ENCODE data around the gene COL5A1.

COL5A1 gene

GRCh38 chr9:134792627-134793026 is 151.0 kb downstream of the COL5A1 start:
- no peak overlapping the region for H2BK15ac ChIP-seq (ENCODE audit: low read depth, poor library complexity, severe bottlenecking)
- WGBS, result 87% methylated on average over 21 of the region's 21 CpGs

GRCh38 chr9:134793288-134794188 is 151.9 kb downstream of the COL5A1 start:
- Histone ChIP-seq H3K4ac (ENCODE audit: low read depth in 1 of 2, low read length in 2 of 2) (no peak overlapping the region), H2BK5ac (ENCODE audit: low read depth, low read length, poor library complexity, severe bottlenecking) (no peak overlapping the region), H3K4me3 (ENCODE audit: insufficient read depth in 1 of 2, low read depth in 1 of 2, low read length in 2 of 2) (no peak overlapping the region), H2BK15ac (ENCODE audit: low read depth, poor library complexity, severe bottlenecking) (no peak overlapping the region), H3K9me3 (ENCODE audit: control insufficient read depth, low read length) (no peaks in the 10 kb centered on the region), H3K27me3 (ENCODE audit: control insufficient read depth in 1 of 2, insufficient read depth in 1 of 2, low read length in 2 of 2) (no peaks in the 10 kb centered on the region), H3K14ac (ENCODE audit: low read length in 2 of 2) (no peak overlapping the region), H3K9ac (ENCODE audit: low read length) (no peak overlapping the region), H3K23ac (ENCODE audit: low read length in 2 of 2) (no peak overlapping the region), H4K8ac (ENCODE audit: low read length) (no peak overlapping the region), H2BK120ac (ENCODE audit: low read depth, low read length) (no peak overlapping the region), H3K79me1 (replicated peaks; ENCODE audit: low read length, poor library complexity, severe bottlenecking) (no peaks in the 10 kb centered on the region), H2AFZ (ENCODE audit: low read depth, low read length) (no peak overlapping the region), H3K4me2 (ENCODE audit: low read length, poor library complexity, severe bottlenecking) (no peak overlapping the region), H3K4me1 (ENCODE audit: control insufficient read depth, insufficient read depth, low read depth, low read length) (peaks cover 22% of the 10 kb centered on the region), H4K91ac (ENCODE audit: low read length) (no peak overlapping the region), H3K36me3 (ENCODE audit: control insufficient read depth in 1 of 2, insufficient read depth in 2 of 2, low read depth in 1 of 2, low read length in 2 of 2) (peaks cover 72 to 80% of the 10 kb centered on the region in 2 experiments), H2BK12ac (ENCODE audit: low read length in 2 of 2) (no peak overlapping the region), H3K27ac (ENCODE audit: low read length, poor library complexity, severe bottlenecking) (peak overlapping the region; percentile 4), H3K18ac (ENCODE audit: low read depth in 1 of 2, low read length in 2 of 2) (no peak overlapping the region), H2AK5ac (ENCODE audit: low read length, severe bottlenecking) (no peak overlapping the region)
- no peak for DNase-seq
- 97% methylated on average over 21 of the region's 23 CpGs for WGBS

More at GRCh38 chr9:134792627-134793026, 151.0 kb downstream of the COL5A1 start:
- H3K79me1 ChIP-seq (replicated peaks; ENCODE audit: low read length, poor library complexity, severe bottlenecking), result no peaks in the 10 kb centered on the region
- peak overlapping the region in 1 of 2 experiments; percentile 46 for H3K14ac ChIP-seq (ENCODE audit: low read length in 2 of 2)
- H2BK120ac ChIP-seq (ENCODE audit: low read depth, low read length), result no peak overlapping the region
- no peaks in the 10 kb centered on the region for H3K27me3 ChIP-seq (ENCODE audit: control insufficient read depth in 1 of 2, insufficient read depth in 1 of 2, low read length in 2 of 2)
- H4K8ac ChIP-seq (ENCODE audit: low read length), result no peak overlapping the region
- H4K91ac ChIP-seq (ENCODE audit: low read length), result no peak overlapping the region
- no peak overlapping the region for H3K4me3 ChIP-seq (ENCODE audit: insufficient read depth in 1 of 2, low read depth in 1 of 2, low read length in 2 of 2)
- no peak overlapping the region for H2BK12ac ChIP-seq (ENCODE audit: low read length in 2 of 2)
- no peak overlapping the region for H3K4me2 ChIP-seq (ENCODE audit: low read length, poor library complexity, severe bottlenecking)
- DNase-seq, result no peak
- H3K9me3 ChIP-seq (ENCODE audit: control insufficient read depth, low read length), result no peaks in the 10 kb centered on the region
- H3K4ac ChIP-seq (ENCODE audit: low read depth in 1 of 2, low read length in 2 of 2), result no peak overlapping the region
- H3K18ac ChIP-seq (ENCODE audit: low read depth in 1 of 2, low read length in 2 of 2), result no peak overlapping the region
- peaks cover 19% of the 10 kb centered on the region for H3K4me1 ChIP-seq (ENCODE audit: control insufficient read depth, insufficient read depth, low read depth, low read length)
- H2AK5ac ChIP-seq (ENCODE audit: low read length, severe bottlenecking), result no peak overlapping the region
- no peak overlapping the region for H3K23ac ChIP-seq (ENCODE audit: low read length in 2 of 2)
- peaks cover 64 to 77% of the 10 kb centered on the region in 2 experiments for H3K36me3 ChIP-seq (ENCODE audit: control insufficient read depth in 1 of 2, insufficient read depth in 2 of 2, low read depth in 1 of 2, low read length in 2 of 2)
- no peak overlapping the region for H2AFZ ChIP-seq (ENCODE audit: low read depth, low read length)
- no peak overlapping the region for H3K9ac ChIP-seq (ENCODE audit: low read length)
- no peak overlapping the region for H3K27ac ChIP-seq (ENCODE audit: low read length, poor library complexity, severe bottlenecking)
- H2BK5ac ChIP-seq (ENCODE audit: low read depth, low read length, poor library complexity, severe bottlenecking), result no peak overlapping the region

GRCh38 chr9:134794663-134795370 is 153.2 kb downstream of the COL5A1 start:
- H4K8ac ChIP-seq (ENCODE audit: low read length), result peak overlapping the region; percentile 7
- 97% methylated on average over 20 of the region's 20 CpGs for WGBS
- H2AFZ ChIP-seq (ENCODE audit: low read depth, low read length), result no peak overlapping the region
- H3K9ac ChIP-seq (ENCODE audit: low read length), result no peak overlapping the region
- H2AK5ac ChIP-seq (ENCODE audit: low read length, severe bottlenecking), result no peak overlapping the region
- no peak overlapping the region for H2BK12ac ChIP-seq (ENCODE audit: low read length in 2 of 2)
- H3K36me3 ChIP-seq (ENCODE audit: control insufficient read depth in 1 of 2, insufficient read depth in 2 of 2, low read depth in 1 of 2, low read length in 2 of 2), result peaks cover 72 to 82% of the 10 kb centered on the region in 2 experiments
- no peak overlapping the region for H3K4me2 ChIP-seq (ENCODE audit: low read length, poor library complexity, severe bottlenecking)
- H4K91ac ChIP-seq (ENCODE audit: low read length), result no peak overlapping the region
- no peak overlapping the region for H3K4me3 ChIP-seq (ENCODE audit: insufficient read depth in 1 of 2, low read depth in 1 of 2, low read length in 2 of 2)
- H2BK120ac ChIP-seq (ENCODE audit: low read depth, low read length), result no peak overlapping the region
- H2BK5ac ChIP-seq (ENCODE audit: low read depth, low read length, poor library complexity, severe bottlenecking), result no peak overlapping the region
- no peak overlapping the region for H3K14ac ChIP-seq (ENCODE audit: low read length in 2 of 2)
- H3K4ac ChIP-seq (ENCODE audit: low read depth in 1 of 2, low read length in 2 of 2), result no peak overlapping the region
- H3K27me3 ChIP-seq (ENCODE audit: control insufficient read depth in 1 of 2, insufficient read depth in 1 of 2, low read length in 2 of 2), result no peaks in the 10 kb centered on the region
- DNase-seq, result no peak
- no peaks in the 10 kb centered on the region for H3K9me3 ChIP-seq (ENCODE audit: control insufficient read depth, low read length)
- H3K18ac ChIP-seq (ENCODE audit: low read depth in 1 of 2, low read length in 2 of 2), result no peak overlapping the region
- no peak overlapping the region for H2BK15ac ChIP-seq (ENCODE audit: low read depth, poor library complexity, severe bottlenecking)
- H3K27ac ChIP-seq (ENCODE audit: low read length, poor library complexity, severe bottlenecking), result no peak overlapping the region
- no peak overlapping the region for H3K23ac ChIP-seq (ENCODE audit: low read length in 2 of 2)
- no peaks in the 10 kb centered on the region for H3K79me1 ChIP-seq (replicated peaks; ENCODE audit: low read length, poor library complexity, severe bottlenecking)
- peaks cover 22% of the 10 kb centered on the region for H3K4me1 ChIP-seq (ENCODE audit: control insufficient read depth, insufficient read depth, low read depth, low read length)

- Histone ChIP-seq H4K91ac (ENCODE audit: low read length) (no peak overlapping the region), H3K27me3 (ENCODE audit: control insufficient read depth in 1 of 2, insufficient read depth in 1 of 2, low read length in 2 of 2) (no peaks in the 10 kb centered on the region), H3K79me1 (replicated peaks; ENCODE audit: low read length, poor library complexity, severe bottlenecking) (no peaks in the 10 kb centered on the region), H3K4ac (ENCODE audit: low read depth in 1 of 2, low read length in 2 of 2) (no peak overlapping the region), H3K23ac (ENCODE audit: low read length in 2 of 2) (no peak overlapping the region), H3K27ac (ENCODE audit: low read length, poor library complexity, severe bottlenecking) (no peak overlapping the region), H3K18ac (ENCODE audit: low read depth in 1 of 2, low read length in 2 of 2) (no peak overlapping the region), H3K36me3 (ENCODE audit: control insufficient read depth in 1 of 2, insufficient read depth in 2 of 2, low read depth in 1 of 2, low read length in 2 of 2) (peaks cover 75 to 84% of the 10 kb centered on the region in 2 experiments), H3K4me2 (ENCODE audit: low read length, poor library complexity, severe bottlenecking) (no peak overlapping the region), H2BK120ac (ENCODE audit: low read depth, low read length) (no peak overlapping the region), H4K8ac (ENCODE audit: low read length) (no peak overlapping the region), H2AFZ (ENCODE audit: low read depth, low read length) (no peak overlapping the region), H3K14ac (ENCODE audit: low read length in 2 of 2) (no peak overlapping the region), H2BK15ac (ENCODE audit: low read depth, poor library complexity, severe bottlenecking) (no peak overlapping the region), H2AK5ac (ENCODE audit: low read length, severe bottlenecking) (no peak overlapping the region), H3K9me3 (ENCODE audit: control insufficient read depth, low read length) (no peaks in the 10 kb centered on the region), H3K9ac (ENCODE audit: low read length) (no peak overlapping the region), H3K4me3 (ENCODE audit: insufficient read depth in 1 of 2, low read depth in 1 of 2, low read length in 2 of 2) (no peak overlapping the region), H3K4me1 (ENCODE audit: control insufficient read depth, insufficient read depth, low read depth, low read length) (peaks cover 22% of the 10 kb centered on the region), H2BK12ac (ENCODE audit: low read length in 2 of 2) (no peak overlapping the region), H2BK5ac (ENCODE audit: low read depth, low read length, poor library complexity, severe bottlenecking) (no peak overlapping the region)
- no peak for DNase-seq
- WGBS, result 91% methylated on average over 8 of the region's 8 CpGs
These were observed 153.8 kb downstream of the COL5A1 start for GRCh38 chr9:134795446-134795845.

Measured in mesenchymal stem cell (in vitro differentiated cells and primary cell).